HepG2 (cell line): ENCODE measurements around the gene CSTF1. TPM values are rescaled to one million over a fixed set of nuclear protein-coding genes. Genes with fewer than 3 reads are reported as not detected.

Experiments
- ATAC-seq: fragments of 200-7000 bp; cut with Tn5 transposase; 3 replicates; pipeline ENCODE4 v1.9.1; 2020; ENCODE audit warnings: mild to moderate bottlenecking, moderate library complexity
- BruUV-seq: library from RNA; stranded (reverse); fragments of 400-500 nt; replicated peaks from 2 replicates; lab custom pipeline; 2021; lab: Mats Ljungman, UMichigan
- CTCF ChIA-PET: fragments of 300-600 bp; formaldehyde crosslinking; extraction: SDS; loops from one replicate; lab custom pipeline; 2021; ENCODE audit warnings: low total read pairs, inconsistent platforms, low intra/inter-chr PET ratio; lab: Yijun Ruan, JAX
- POLR2A ChIA-PET: fragments of 350-600 bp; sonication (Branson Sonifier 250); formaldehyde crosslinking; loops from one replicate; lab custom pipeline; 2020; ENCODE audit warnings: antibody characterized with exemption, inconsistent platforms; lab: Yijun Ruan, JAX
- DNase-seq: peaks from one replicate; pipeline ENCODE4 v3.0.0-alpha.2; 2015; ENCODE audit warnings: low spot score
- FAIRE-seq: peaks from 3 replicates; lab custom pipeline; 2011; peaks lifted over from hg19 to GRCh38; lab: Jason Lieb, UNC
- H2AFZ ChIP-seq: one replicate; pipeline ENCODE4 v1.6.1; 2011; ENCODE audit warnings: low read length, inconsistent platforms
- H3K27ac ChIP-seq: fragments of 300-600 bp; 3 replicates; pipeline ENCODE4 v1.8.0; 2011; ENCODE audit warnings: mixed run types, mild to moderate bottlenecking, mixed read lengths, low read length, inconsistent platforms; ENCODE audit not compliant: insufficient read depth; ENCODE audit errors: extremely low read length
- H3K27me3 ChIP-seq, 2 experiments: fragments of 200-600 bp in 1 of 2; 2 replicates in 1 of 2; 3 replicates in 1 of 2; pipeline versions ENCODE4 v1.6.0 to v1.8.0; 2011; ENCODE audit warnings: low read length in 2 of 2, mild to moderate bottlenecking in 2 of 2, moderate library complexity in 2 of 2, inconsistent platforms in 1 of 2; ENCODE audit not compliant: insufficient read depth in 2 of 2, control insufficient read depth in 1 of 2
- H3K36me3 ChIP-seq, 2 experiments: fragments of 200-600 bp in 1 of 2; replicated peaks in 1 of 2; 2 replicates in 1 of 2; 3 replicates in 1 of 2; pipeline versions ENCODE4 v1.5.1 to v1.8.0; 2011; ENCODE audit warnings: low read length in 2 of 2, inconsistent platforms in 1 of 2; ENCODE audit not compliant: insufficient read depth in 2 of 2, control insufficient read depth in 1 of 2
- H3K4me1 ChIP-seq: 2 replicates; pipeline ENCODE4 v1.5.1; 2012; ENCODE audit warnings: low read length, inconsistent platforms; ENCODE audit not compliant: insufficient read depth
- H3K4me2 ChIP-seq: 2 replicates; pipeline ENCODE4 v1.6.0; 2011; ENCODE audit warnings: low read depth, low read length, inconsistent platforms
- H3K4me3 ChIP-seq, 3 experiments: fragments of 200-600 bp in 1 of 3; sonication (generic), shearing (Covaris generic) in 1 of 3; replicated peaks in 1 of 3; 2 replicates each; pipeline ENCODE4 v1.5.1; 2011 to 2016; ENCODE audit warnings: low read length in 3 of 3, inconsistent platforms in 2 of 3, low read depth in 2 of 3, mild to moderate bottlenecking in 2 of 3, control low read depth in 1 of 3, mixed read lengths in 1 of 3; ENCODE audit not compliant: insufficient read depth in 1 of 3
- H3K79me2 ChIP-seq: one replicate; pipeline ENCODE4 v1.6.1; 2011; ENCODE audit warnings: low read length, inconsistent platforms; ENCODE audit not compliant: insufficient read depth
- H3K9ac ChIP-seq: 2 replicates; pipeline ENCODE4 v1.6.0; 2011; ENCODE audit warnings: mild to moderate bottlenecking, low read depth, low read length, inconsistent platforms; ENCODE audit not compliant: insufficient read depth
- H3K9me3 ChIP-seq: 2 replicates; pipeline ENCODE4 v1.5.1; 2012; ENCODE audit warnings: mild to moderate bottlenecking, low read length
- H4K20me1 ChIP-seq: 2 replicates; pipeline ENCODE4 v1.6.0; 2011; ENCODE audit warnings: inconsistent platforms, mild to moderate bottlenecking, low read length, moderate library complexity; ENCODE audit not compliant: insufficient read depth
- ATF7-NPFF ChIP-seq: sonication (generic); formaldehyde crosslinking; IDR thresholded peaks from 2 replicates; pipeline ENCODE4 v1.8.1; 2023; ENCODE audit warnings: mild to moderate bottlenecking, low read depth, missing genetic modification reagents, moderate library complexity
- FOXK2 ChIP-seq: fragments of 450-650 bp; IDR thresholded peaks from 2 replicates; pipeline ENCODE4 v1.6.1; 2016
- NKX3-1 ChIP-seq: sonication (generic); formaldehyde crosslinking; IDR thresholded peaks from 2 replicates; pipeline ENCODE4 v1.5.0; 2020; ENCODE audit warnings: missing genetic modification reagents
- SP1 ChIP-seq, 2 experiments: fragments of 450-650 bp in 1 of 2; sonication (generic) in 1 of 2; formaldehyde crosslinking in 1 of 2; IDR thresholded peaks; 2 replicates each; pipeline versions ENCODE4 v1.4.0 to v1.6.1; 2016 to 2020; ENCODE audit warnings: missing genetic modification reagents in 1 of 2
- TARDBP ChIP-seq: sonication (generic); formaldehyde crosslinking; IDR thresholded peaks from 2 replicates; pipeline ENCODE4 v1.8.0; 2022; ENCODE audit warnings: mild to moderate bottlenecking, missing genetic modification reagents
- ZNF260 ChIP-seq: sonication (generic); formaldehyde crosslinking; IDR thresholded peaks from 2 replicates; pipeline ENCODE4 v1.4.0; 2020; ENCODE audit warnings: missing genetic modification reagents, low read depth, mild to moderate bottlenecking, borderline replicate concordance
- ZNF33B ChIP-seq: sonication (generic); formaldehyde crosslinking; IDR thresholded peaks from 2 replicates; pipeline ENCODE4 v1.5.1; 2020; ENCODE audit warnings: mild to moderate bottlenecking, missing genetic modification reagents
- WGBS: methylation state at CpG from one replicate; pipeline ENCODE4 v1.1.6; 2017; ENCODE audit warnings: low lambda C conversion rate; 5-methylcytosine and 5-hydroxymethylcytosine counted together
- in situ Hi-C: cut with HindIII; loops from 2 replicates; pipeline ENCODE4 v1.10.0; 2017; ENCODE audit warnings: low pct_unique_long_range_greater_than_20kb; ENCODE audit not compliant: extremely low pct_ligation_motif_present
- intact Hi-C: fragments of 100-400 bp; cut with micrococcal nuclease; formaldehyde crosslinking; loops from one replicate; pipeline ENCODE4 v1.10.0; 2022; ENCODE audit not compliant: unreplicated experiment
- polyA plus RNA-seq, 8 experiments: library from polyadenylated mRNA; depleted of rRNA in 3 of 8; stranded (reverse) in 7 of 8; unstranded in 1 of 8; fragments of >200 nt; fragmentation: Illumina TruSeq in 4 of 8; extraction: Trizol in 4 of 8; gene quantifications; 2 replicates each; pipeline versions ENCODE4 v1.2.1 to v1.2.3, GENCODE V29; 2011 to 2016; ENCODE audit warnings: low read depth in 4 of 8, missing spikeins in 1 of 8, mixed read lengths in 1 of 8; ENCODE audit not compliant: insufficient read depth in 1 of 8
- total RNA-seq, 5 experiments: library from RNA; depleted of rRNA; stranded (reverse); fragments of >200 nt; fragmentation: Illumina TruSeq; extraction: Trizol; gene quantifications; 2 replicates each; pipeline ENCODE4 v1.2.3, GENCODE V29; 2016; ENCODE audit warnings: low read depth in 1 of 5
- TF ChIP-seq, protein P1 (sequence below): sonication (generic); formaldehyde crosslinking; IDR thresholded peaks from 2 replicates; pipeline ENCODE4 v1.4.0; 2020; ENCODE audit warnings: missing genetic modification reagents, borderline replicate concordance
- TF ChIP-seq, protein P2 (sequence below): sonication (generic); formaldehyde crosslinking; IDR thresholded peaks from 2 replicates; pipeline ENCODE4 v1.4.0; 2020; ENCODE audit warnings: mild to moderate bottlenecking, missing genetic modification reagents
- TF ChIP-seq, protein P3 (sequence below): sonication (generic); formaldehyde crosslinking; IDR thresholded peaks from 2 replicates; pipeline ENCODE4 v1.5.0; 2020; ENCODE audit warnings: missing genetic modification reagents

CSTF1 gene
- total and polyA plus RNA-seq, 2 of the 13 experiments (the other 11 are each of a cell fraction or from before 2014, with no cell fraction given) = 70.9 to 100 TPM

DNA sequence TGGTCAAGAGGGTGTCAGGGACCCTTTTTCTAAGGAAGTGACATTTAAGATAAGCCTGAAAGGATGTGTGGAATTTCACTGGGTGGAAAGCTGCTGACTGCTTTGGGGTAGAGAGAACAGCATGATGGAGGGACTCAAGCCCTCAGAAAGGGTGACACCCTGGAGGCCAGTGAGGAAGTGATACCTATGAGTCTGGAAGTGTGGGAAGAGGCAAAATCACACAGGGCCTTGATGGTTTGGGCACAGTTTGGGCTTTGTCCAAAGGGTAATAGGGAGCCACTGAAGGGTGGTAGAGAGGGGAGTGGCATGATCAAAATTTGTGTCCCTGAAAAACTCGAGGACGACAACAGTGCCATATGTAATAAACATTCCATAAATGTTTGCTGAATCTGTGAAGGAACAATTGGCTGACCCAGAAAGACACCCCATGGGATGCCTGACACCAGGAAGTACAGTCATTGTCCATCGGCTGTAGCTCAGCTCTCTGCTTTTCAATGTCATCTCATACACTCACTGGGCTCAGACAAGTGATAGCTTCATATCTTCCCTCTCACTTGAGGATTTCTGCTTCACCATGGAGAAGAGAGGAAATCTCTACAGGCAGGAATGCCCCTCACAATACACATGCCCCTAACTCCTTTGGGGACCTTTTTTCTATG lies 40.9 kb downstream of the CSTF1 start (continued):
- TF ChIP-seq, protein P1, sequence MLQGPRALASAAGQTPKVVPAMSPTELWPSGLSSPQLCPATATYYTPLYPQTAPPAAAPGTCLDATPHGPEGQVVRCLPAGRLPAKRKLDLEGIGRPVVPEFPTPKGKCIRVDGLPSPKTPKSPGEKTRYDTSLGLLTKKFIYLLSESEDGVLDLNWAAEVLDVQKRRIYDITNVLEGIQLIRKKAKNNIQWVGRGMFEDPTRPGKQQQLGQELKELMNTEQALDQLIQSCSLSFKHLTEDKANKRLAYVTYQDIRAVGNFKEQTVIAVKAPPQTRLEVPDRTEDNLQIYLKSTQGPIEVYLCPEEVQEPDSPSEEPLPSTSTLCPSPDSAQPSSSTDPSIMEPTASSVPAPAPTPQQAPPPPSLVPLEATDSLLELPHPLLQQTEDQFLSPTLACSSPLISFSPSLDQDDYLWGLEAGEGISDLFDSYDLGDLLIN = no peak
- TF ChIP-seq ATF7-NPFF (CRISPR knock-in tag) = no peak

DNA sequence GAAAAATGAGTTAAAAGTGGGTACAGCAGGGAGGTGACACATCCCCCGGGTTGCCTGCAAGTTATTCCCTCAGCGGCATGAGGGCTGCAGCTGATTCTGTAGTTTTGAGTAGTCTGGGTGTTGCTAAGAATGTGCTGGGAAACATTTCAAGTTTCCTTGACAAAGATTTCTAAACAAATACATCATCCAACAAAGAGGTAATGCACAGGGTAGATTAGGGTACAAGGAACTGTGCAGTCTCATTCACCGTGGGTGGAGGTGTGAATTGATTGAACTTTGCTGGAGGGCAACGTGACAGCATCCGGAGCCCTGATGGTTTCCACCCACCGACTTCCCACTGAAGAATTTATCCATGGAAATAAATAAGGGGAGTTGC lies 41.4 kb downstream of the CSTF1 start:
- Histone ChIP-seq H3K4me3 (no peak overlapping the region), H3K9me3 (no peaks in the 10 kb centered on the region), H3K36me3 (no peaks in the 10 kb centered on the region), H3K27me3 (no peaks in the 10 kb centered on the region), H3K79me2 (no peaks in the 10 kb centered on the region), H3K4me1 (no peaks in the 10 kb centered on the region), H3K9ac (no peak overlapping the region), H3K4me2 (no peak overlapping the region), H4K20me1 (no peaks in the 10 kb centered on the region), H3K27ac (no peak overlapping the region), H2AFZ (no peak overlapping the region)
- CTCF ChIA-PET = no interaction called here
- no TSS peak for BruUV-seq
- FAIRE-seq = no peak
- no peak for DNase-seq
- no peak for TF ChIP-seq FOXK2
- no peak for TF ChIP-seq SP1 (IDR thresholded peaks at IDR 0.05)
- no peak for TF ChIP-seq SP1 (CRISPR knock-in tag; IDR thresholded peaks at IDR 0.05)
- TF ChIP-seq, protein P2, sequence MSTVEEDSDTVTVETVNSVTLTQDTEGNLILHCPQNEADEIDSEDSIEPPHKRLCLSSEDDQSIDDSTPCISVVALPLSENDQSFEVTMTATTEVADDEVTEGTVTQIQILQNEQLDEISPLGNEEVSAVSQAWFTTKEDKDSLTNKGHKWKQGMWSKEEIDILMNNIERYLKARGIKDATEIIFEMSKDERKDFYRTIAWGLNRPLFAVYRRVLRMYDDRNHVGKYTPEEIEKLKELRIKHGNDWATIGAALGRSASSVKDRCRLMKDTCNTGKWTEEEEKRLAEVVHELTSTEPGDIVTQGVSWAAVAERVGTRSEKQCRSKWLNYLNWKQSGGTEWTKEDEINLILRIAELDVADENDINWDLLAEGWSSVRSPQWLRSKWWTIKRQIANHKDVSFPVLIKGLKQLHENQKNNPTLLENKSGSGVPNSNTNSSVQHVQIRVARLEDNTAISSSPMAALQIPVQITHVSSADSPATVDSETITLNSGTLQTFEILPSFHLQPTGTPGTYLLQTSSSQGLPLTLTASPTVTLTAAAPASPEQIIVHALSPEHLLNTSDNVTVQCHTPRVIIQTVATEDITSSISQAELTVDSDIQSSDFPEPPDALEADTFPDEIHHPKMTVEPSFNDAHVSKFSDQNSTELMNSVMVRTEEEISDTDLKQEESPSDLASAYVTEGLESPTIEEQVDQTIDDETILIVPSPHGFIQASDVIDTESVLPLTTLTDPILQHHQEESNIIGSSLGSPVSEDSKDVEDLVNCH (CRISPR knock-in tag) = no peak
- no peak for TF ChIP-seq TARDBP (CRISPR knock-in tag)
- TF ChIP-seq ZNF260 (CRISPR knock-in tag) = no peak
- TF ChIP-seq, protein P3, sequence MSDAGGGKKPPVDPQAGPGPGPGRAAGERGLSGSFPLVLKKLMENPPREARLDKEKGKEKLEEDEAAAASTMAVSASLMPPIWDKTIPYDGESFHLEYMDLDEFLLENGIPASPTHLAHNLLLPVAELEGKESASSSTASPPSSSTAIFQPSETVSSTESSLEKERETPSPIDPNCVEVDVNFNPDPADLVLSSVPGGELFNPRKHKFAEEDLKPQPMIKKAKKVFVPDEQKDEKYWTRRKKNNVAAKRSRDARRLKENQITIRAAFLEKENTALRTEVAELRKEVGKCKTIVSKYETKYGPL (CRISPR knock-in tag) = no peak
- no peak for TF ChIP-seq NKX3-1
- no peak for TF ChIP-seq ZNF33B
- POLR2A ChIA-PET = no interaction called here
- in situ Hi-C loops = no loop called here
- intact Hi-C loops = no loop called here
- no peak for ATAC-seq
- 53% methylated on average over 6 of the region's 6 CpGs for WGBS
